GDM1 (cell line): Measurements from ENCODE around the gene HNRNPH1.

Experiments used
- DNase-seq: peaks from one replicate; lab custom pipeline; 2025; lab: John Stamatoyannopoulos, UW

HNRNPH1 gene

DNA sequence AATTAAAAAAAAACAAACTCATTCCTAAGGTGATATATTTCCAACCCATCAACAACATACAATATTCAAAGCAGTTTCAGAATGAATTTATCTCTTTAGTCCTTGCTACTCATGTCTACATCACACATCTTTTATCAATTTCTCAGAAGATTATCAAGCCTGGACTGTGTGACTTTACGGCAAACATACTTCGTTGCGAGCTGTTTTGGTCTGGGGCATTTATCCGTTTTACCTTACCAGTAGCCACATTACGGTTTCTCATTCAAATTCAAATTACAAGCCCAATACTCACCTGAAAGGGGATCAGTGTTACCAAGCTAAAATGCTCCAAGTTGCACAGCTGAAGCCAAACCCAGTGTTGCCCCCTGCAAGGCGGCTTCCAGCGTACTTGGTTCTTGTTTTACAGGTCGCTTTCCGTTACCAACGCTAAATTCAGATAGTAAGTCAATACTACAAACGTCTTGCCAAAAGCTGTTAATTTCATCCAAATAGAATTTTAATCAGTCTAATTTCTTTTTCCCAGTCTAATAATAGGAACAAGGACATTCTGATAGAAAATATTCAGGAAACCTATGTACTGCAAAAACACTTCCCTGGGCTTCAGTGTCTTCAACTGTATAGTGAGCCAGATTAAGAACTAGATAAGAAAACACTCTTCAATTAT, 1.8 kb downstream of the HNRNPH1 start:
- no peak for DNase-seq

DNA sequence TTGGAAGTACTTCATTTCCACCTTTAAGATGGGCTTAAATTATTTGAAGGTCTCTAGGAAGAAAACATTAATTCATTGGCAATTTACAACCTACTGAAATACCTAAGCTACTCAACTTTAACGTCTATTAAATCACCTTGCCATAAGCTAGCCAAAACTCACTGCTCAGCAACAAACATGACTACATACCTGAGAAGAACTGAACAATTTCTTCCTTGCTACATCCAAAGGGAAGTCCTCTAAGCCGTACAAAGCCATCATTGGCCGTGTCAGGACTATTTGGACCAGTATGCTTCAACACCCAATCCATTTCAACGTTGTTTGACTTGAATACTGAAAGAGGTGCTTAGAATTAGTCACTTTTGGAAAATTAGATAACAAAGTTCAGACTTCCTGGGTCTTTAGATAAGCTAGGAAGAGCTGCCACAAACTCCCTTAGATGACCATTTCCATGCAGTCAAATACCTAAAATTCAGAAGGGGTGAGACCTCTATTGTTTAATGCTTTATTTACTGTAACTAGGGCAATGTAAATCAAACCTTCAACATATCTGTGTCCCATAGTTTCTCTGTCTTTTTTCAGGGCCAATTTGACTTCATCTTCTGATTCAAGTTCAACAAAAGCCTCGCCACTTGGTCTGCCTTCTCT, 2.6 kb downstream of the HNRNPH1 start:
- no peak for DNase-seq

DNA sequence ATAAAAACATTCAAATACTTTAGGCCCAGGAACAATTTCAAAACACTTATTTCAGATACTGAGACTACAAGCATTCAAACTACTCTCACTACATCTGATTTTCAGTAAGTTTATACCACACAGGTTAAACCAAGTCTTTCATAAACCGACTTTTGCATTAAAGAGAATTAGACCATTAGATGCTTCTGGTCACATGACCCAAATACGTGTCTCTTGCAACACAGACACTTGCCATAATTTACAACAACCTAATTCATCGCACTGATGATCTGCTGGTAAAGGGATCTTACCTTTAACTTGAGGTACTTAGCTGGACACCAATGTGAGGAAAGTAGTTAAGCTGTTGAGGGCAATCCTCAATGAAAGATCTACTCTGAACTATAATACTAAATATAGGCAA, 3.2 kb downstream of the HNRNPH1 start:
- DNase-seq, result no peak

DNA sequence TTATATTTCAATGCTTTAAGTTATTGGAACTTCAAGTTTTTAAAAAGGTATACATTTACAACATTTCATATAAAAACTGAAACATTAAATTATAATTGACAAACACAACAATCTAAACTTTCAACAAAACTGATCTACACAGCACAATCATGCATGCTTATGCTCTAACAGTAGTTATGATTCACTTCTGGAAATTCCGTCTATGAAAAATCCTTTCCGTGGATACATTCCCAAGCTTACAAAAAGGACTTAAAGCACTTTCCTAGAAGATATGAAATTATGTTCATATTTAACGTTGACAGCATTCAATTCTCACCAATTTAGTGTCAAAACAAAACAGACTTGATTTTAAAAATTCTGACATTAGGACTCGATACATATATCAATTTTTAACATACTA, 3.7 kb downstream of the HNRNPH1 start:
- no peak for DNase-seq

DNA sequence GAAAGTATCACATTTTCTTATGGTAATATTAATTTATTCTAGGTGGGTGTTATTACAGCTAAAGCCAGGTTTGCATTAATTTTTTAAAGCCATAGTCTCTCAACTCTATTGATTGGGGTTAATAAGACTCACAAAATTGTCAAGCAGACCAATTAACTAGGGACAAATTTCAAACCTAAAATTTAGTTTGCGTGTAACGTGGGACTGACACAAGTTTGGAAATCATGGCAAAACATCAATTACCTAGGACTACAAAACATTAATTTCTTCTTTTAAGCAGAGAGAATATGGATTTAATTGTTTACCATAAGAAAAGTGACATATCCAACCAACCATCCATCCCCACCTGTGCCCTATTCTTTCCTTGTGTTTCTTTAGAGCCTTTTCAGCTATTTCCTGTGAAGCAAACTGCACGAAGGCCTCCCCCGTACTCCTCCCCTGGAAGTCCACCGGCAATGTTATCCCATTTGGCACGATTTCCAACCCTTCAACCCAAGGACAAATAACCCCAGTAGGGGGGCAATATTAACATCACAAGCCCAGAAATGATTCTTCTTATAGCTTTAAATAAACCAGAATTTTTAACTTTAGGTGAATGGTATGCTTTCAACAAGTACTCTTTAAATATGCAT, 4.4 kb downstream of the HNRNPH1 start:
- no peak for DNase-seq

DNA sequence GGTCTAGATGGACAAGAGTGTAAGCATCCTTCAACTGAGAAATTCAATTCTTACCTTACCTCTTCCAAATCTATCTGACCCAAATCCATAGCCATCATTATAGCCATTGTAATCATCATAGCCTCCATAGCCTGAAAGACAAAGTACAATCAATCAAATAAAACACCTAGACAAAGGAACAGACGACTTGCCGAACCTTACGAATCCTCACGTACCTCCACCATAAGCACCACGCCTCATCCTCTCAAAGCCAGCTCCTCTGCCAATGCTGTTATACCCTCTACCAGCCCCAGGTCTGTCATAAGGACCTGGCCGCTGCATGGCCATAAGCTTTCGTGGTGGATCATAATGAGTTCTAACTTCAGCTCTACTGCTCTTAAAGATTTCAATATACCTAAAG, 5.5 kb downstream of the HNRNPH1 start:
- no peak for DNase-seq

DNA sequence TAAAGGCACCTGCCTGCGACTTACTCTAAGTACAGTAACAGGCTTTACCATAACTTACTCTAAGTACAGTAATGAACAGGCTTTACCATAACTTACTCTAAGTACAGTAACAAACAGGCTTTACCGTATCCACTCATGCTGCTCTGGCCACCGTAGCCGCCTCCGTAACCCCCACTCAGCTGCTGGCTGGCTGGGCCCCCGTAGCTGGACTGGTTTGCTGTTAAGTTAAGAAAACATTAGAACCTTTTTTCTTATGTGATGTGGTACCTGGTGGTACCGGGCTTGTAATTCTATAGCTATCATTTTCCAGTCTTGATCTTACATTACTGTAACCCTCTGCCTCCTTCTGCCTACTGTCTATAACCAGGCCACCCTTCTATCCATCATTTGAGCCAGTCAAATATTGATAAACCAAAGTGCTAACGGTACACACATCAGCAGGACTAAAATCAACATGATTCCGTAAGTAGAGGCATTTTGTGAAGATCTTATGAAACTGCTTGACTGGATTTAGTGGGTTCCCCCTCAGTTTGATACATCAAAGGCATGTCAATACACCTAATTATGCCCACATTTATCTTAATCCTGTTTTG, 7.4 kb downstream of the HNRNPH1 start:
- DNase-seq, result no peak

DNA sequence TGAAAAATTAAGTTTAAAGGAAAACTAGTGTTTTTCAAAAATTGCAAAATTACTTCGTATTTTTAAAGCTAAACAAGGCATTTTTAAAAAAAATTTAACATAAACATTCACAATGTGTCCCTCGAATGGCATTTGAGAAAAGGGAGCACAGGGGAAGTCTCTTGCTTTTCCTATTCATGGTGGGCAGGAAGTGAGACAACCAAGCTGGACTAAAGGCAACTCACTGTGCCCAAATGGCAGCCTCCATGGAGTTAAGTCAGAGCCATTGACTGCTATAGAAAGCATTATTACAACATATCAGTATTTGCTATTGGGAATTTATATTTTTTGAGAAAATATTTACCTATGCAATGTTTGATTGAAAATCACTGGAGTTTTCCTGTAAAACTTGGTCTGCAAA, 8.3 kb downstream of the HNRNPH1 start:
- no peak for DNase-seq

DNA sequence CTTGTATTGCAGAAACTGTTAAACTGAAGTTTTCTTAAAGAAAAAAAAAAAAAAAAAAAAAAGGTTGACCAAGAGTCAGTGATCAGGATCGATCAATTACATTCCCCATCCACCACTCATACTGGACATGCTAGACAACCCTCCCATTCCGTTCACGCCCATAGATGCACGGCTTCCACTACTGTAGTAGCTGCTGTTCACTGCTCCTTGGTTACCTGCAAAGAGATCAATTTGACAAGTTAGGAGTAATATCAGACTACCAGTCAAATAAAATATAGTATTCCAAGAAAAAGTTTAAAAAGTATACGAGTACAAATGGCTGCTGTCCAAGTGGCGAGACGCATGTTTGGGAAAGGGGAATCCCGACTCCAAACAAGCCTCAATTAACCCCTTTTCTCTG, 8.7 kb downstream of the HNRNPH1 start:
- DNase-seq, result no peak

DNA sequence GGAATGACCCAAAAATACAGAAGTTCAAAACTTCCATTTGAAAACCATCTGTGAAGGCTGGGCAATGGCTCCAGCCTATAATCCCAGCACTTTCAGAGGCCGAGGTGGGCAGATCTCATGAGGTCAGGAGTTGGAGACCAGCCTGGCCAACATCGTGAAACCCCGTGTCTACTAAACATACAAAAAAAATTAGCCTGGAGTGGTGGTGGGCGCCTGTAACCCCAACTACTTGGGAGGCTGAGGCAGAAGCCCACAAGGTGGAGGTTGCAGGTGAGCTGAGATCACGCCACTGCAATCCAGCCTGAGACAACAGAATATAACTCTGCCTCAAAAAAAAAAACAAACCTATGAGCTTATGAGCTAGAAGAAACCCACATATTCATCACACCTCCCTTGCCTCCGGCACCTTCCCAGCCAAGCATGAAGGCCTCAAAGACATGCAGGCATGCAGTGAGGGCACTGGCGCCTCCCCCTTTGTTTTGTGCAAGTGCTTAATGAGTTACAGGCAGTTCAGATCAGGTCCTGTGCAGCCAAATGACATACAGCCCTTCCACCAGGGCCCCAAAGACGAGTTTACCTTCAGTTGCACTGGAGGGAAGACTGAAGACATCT, 9.9 kb downstream of the HNRNPH1 start:
- no peak for DNase-seq

DNA sequence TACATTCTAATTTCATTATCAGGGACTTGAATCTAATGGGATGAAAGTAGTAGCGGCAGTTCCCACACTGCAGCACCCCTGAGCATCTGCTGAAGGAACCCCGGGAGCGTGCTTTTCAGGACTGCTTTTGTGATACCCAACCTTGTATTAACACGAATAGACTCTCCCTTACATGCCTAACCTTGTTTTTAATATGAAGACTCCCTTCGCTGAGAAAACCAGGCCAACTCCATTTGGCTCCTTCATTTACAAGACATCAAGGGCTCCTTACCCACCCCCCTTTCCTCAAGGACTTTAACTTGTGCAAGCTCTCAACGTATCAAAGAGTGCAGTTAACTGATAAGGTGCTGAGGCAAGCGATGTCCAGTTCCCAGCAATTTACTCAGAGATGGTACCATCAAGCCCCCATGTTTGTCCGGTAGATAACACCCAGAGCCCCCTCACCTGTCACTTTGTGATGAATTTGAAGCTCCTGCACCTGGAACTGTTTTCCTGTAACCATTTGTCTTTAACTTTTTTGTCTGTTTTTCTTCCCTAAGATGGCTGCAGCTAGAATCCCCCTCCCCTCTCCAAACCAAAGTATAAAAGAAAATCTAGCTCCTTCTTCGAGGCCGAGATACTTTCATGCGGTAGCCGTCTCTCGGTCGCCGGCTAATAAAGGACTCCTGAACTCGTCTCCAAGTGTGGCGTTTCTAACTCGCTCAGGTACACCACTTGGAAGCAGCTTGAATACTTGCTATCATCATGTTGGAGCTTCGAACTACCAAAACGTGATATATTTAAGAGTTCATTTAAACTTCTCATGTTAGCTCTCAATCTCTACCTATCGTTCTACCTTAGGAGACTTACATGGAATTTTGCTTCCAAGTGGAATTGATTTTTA, 10.7 kb downstream of the HNRNPH1 start:
- DNase-seq, result no peak

DNA sequence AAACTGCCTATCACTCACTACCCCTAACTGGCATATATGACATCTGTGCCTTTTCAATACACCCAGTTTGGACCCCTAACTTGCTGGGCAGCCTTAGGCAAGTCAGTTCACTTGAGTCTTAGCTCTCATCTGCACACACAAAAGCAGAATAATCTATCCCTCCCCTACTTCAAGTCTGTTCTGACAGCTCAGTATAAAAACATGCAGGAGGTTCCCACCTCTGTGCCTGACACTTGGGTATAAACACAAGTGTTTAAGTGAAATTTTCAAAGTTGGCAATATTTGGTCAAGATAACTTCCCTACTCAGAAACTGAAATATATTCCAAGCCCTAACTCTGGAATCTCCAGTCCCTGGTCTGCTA, 12.6 kb downstream of the HNRNPH1 start:
- no peak for DNase-seq

DNA sequence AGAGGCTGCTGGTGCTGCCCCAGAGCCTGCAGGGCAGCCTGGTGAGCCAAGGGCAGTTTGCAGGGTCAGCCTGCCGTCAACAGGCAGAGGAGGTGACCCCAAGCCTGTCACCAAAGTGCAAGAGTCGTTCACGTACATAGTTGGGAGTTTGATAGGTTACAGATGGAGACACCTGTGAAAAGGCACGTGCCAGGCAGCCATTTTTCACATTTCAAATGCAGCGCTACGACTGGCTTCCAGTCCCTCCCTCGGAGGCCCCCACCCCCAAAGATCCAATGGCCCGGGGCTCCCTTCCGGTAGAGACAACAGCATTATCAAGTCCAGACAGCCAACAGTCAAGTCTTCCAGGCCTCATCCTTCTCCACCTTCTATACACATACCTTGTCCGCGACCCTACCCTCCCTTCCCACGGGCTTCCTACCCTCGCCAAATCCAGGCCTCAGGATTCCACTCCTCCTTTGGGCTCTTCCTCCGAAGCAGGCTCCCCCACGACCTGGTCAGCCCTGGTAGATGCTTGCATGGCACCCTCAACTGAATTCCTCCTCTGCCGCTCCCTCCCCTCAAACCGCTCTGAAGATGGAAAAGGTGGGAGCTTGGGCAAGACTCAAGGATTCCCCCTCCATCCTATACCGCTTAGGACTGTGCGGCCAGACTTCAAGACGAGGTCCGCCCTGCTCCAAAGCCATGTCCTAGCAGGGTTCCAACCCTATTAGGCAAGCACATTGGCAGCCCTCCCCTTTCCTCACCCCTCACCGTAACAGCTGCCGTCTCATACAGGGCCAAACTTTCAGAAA, 13.2 kb downstream of the HNRNPH1 start:
- DNase-seq, result no peak

DNA sequence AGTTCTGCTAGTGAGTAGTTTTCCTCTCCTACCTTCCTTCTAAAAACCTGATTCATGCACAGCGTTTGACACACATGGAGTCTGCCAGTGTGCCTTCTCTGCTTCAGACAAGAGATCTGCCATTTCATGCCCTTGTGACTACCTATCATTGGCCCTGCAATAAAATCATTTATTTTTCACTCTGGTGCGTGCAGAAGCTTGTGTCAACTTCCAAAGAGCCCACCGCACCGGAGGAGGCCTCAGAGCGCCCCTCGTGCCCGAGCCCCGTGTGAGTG, 13.7 kb downstream of the HNRNPH1 start:
- DNase-seq, result no peak

DNA sequence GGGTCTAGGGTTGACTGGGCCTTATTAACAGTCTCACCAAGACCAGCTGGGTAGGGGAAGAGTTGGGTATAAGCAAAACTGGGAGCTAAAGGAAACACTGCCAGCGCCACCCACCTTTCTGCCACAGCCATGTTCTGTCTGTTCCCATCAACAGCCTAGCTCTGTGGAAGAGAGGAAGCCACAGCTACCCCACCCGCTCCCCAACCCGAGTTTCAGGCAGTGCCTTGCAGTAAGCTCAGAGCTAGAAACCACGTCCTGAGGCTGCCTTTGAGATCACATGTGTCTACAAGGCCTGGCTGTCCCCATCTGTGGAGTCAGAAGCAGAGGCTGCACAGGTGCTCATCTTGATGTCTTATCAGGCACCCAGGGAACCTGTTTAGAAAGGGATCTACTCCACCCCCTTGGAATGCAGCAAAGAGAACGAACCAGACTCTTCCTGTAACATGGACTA, 15.3 kb downstream of the HNRNPH1 start:
- DNase-seq, result peak; percentile 35

DNA sequence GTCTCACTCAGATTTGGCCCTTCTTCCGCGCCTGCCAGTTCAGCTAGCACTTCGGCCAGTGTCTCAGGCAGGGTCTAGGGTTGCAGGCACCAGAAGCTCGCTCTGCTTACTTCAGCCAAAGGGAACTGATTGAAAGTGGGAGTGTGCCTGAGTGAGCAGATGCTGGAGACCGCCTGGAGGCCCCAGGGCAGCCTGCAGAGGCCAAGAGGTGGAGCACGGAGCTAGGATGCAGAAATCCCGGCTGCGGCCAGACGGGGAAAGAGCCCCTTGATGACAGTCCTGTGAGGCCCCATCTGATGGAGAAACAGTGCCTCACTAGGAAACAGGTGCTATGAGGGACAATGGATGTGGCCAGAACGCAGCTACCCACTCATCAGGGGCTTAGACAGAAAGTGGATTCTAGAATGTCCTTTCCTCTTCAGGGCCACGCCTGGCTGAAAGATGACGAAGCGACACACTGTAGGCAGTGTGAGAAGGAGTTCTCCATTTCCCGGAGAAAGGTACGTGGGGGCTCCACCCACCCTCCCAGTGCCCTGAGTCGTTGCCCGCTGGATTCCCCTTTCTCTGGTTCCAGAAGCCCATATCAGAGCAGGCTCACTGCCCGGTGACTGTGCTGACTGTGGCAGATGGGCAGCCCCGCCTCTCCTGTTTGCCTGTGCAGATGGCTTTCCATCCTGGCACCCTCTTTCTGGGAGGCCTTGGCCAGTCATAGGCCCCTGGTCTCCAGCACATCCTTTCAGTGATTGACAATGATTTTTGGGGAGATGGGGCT, 16.1 kb downstream of the HNRNPH1 start:
- no peak for DNase-seq

DNA sequence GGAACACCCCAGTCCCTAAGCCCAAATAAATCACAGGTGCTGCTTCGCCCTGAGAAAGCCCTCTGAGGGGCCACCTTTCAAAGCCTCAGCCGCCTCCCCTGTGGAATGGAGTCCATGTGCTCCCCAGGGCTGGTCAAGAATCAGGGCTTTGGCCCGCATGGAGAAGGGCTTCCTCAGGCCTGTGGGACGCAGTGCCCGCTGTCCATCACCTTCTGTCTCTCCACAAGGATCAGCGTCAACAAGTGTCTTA, 16.6 kb downstream of the HNRNPH1 start:
- DNase-seq, result no peak

DNA sequence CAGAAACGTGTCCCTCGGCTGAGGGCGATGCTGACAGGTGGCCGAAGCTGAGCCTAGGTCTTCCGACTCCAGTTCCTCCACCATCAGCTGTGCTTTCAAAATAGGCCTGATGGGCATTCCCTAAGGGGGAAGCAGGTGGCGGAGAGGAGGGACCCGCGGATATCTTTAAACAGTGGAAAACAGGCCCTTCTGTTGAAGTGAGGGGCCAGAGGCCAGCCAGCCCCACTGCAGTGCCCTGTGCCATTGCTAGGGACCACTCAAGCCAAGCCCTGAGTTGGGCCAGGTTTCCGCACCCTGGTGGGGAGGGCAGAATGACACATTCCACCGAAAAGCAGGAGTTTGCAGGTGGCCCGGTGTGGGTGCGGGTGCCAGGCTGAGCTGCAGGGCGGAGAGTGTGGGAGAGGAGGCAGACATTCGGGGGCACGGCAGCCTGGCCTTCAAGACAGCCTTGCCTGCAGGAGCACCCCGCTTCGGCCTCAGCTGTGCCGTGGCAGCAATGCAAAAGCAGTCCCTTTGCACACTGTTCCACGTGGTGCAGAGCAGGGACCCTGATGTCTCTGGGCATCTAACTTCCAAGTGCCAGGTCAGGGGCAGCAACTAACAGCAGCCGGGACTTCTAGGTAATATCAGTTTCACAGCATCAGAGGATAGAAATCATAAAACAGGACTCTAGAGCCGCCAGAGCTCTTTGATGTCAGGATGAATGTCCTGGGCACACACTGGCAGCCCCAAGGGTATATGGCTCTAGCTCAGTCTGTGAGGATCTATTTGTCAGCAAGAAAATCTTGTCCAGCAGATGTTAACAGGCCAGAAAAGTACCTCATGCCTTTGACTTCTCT, 17.2 kb downstream of the HNRNPH1 start:
- no peak for DNase-seq

DNA sequence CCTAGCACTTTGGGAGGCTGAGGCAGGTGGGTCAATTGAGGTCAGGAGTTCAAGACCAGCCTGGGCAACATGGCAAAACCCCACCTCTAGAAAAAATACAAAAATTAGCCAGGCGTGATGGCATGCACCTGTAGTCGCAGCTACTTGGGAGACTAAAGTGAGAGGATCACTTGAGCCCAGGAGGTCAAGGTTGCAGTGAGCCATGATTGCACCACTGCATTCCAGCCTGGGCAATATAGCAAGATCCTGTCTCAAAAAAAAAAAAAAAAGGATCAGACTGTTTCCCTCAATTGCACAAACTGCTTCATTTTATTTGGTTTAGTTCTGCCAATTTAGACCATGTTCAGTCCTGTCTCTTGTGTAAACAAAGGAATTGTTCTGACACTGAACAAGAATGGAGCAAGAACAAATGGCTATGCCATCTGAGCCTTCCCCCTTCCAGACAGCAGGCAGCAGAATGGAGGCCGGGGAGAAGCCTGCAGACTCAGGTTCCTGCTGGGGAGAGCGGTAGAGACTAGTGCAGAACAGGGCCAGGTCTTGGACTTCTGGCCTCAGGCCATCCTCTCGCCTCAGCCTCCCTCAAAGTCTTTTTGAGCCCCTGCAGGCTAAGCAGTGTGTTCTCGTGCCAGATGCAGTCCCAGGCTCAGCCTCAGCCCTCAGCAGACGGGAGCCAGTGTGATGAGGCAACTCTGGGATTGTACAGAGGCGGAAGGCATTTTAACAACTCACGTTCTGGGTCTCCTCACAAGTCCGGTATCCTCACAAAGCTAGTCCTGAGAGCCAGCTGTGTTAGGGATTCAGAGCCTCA, 18.2 kb downstream of the HNRNPH1 start:
- no peak for DNase-seq
